GM12864 (cell line): ENCODE results near the gene AK8.

Experiments
- DNase-seq: peaks from one replicate; pipeline ENCODE4 v3.0.0-alpha.2; 2011; ENCODE audit warnings: low read depth
- H3K4me3 ChIP-seq: 2 replicates; pipeline ENCODE4 v1.5.1; 2011; ENCODE audit warnings: mild to moderate bottlenecking, low read depth, low read length, control low read depth
- TF ChIP-seq, protein P1 (sequence below): IDR thresholded peaks from 2 replicates; pipeline ENCODE4 v1.5.1; 2011; ENCODE audit warnings: low read depth, mild to moderate bottlenecking, moderate library complexity, low read length, control low read depth, inconsistent platforms; ENCODE audit errors: missing control alignments

The AK8 gene

GRCh38 chr9:132880324-132880661, 2.2 kb upstream of the AK8 start:
- no peak overlapping the region for H3K4me3 ChIP-seq
- TF ChIP-seq, protein P1, sequence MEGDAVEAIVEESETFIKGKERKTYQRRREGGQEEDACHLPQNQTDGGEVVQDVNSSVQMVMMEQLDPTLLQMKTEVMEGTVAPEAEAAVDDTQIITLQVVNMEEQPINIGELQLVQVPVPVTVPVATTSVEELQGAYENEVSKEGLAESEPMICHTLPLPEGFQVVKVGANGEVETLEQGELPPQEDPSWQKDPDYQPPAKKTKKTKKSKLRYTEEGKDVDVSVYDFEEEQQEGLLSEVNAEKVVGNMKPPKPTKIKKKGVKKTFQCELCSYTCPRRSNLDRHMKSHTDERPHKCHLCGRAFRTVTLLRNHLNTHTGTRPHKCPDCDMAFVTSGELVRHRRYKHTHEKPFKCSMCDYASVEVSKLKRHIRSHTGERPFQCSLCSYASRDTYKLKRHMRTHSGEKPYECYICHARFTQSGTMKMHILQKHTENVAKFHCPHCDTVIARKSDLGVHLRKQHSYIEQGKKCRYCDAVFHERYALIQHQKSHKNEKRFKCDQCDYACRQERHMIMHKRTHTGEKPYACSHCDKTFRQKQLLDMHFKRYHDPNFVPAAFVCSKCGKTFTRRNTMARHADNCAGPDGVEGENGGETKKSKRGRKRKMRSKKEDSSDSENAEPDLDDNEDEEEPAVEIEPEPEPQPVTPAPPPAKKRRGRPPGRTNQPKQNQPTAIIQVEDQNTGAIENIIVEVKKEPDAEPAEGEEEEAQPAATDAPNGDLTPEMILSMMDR = no peak
- DNase-seq = no peak

- no peak for DNase-seq
- H3K4me3 ChIP-seq = no peak overlapping the region
- TF ChIP-seq, protein P1 = no peak
Observed at GRCh38 chr9:132879457-132880323, 1.6 kb upstream of the AK8 start.

DNA sequence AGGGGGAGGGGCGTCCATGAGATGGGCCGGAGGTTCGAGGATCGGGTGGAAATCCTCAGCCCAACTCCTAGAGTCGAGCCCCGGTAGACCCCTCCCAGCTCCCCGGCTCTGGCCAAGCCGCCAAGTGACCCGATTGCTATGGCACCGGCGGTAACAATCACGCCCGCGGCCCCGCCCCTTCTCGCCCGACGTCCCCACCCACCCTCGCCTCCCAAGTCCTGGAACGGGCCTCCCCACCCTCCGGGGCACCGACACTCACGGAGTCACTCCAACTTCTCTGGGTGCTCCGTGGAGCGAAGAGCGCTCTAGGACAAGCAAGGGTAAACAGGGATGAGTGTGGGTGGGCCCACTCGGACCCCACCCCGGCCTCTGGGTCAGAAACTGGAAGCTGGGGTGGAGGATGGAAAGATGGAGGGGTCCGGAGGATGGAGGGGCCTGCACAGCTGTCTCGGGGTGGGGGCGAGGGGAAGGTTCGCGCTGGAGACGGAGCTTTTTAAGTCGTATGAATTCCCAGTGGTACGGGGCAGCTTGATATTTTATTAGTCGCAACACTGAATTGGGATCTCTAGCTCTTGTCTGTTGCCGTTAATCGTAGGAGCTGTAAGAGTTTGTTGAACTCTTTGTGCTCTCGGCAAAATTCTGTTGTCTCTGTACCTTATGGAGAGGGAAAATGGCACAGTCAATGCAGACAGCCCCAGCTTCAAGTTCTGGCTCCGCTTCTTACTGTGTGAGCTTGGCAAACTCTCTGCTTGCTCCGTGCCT, 792 bp upstream of the AK8 start, which contains the start of gene SPACA9:
SPACA9 (plus strand) TSS at position 204 of the 762 bp plus-strand sequence. CDS start 5,050 bp downstream, outside the sequence.
- TF ChIP-seq, protein P1 = no peak
- H3K4me3 ChIP-seq = peak within 1 kb of the TSS; percentile 94
- DNase-seq = no peak

- DNase-seq = no peak
- TF ChIP-seq, protein P1 = no peak
- peak overlapping the region; percentile 94 for H3K4me3 ChIP-seq
Observed at GRCh38 chr9:132877458-132877823, 643 bp downstream of the AK8 start.

DNA sequence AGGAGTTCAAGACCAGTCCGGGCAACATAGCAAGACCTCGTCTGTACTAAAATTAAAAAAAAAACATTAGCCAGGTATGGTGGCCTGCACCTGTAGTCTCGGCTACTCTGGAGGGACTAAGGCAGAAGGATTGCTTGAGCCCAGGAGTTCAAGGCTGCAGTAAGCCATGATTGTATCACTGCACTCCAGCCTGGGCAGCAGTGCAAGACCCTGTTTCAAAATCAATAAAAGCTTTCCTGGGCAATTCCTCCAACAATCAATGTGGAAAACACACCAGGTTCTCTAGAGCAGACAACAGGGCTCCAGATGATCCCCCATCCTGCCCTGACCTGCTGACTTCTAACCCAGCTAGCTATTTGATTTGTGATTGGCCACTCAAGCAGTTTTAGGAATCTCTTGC, 1.2 kb downstream of the AK8 start:
- no peak for DNase-seq
- TF ChIP-seq, protein P1 = no peak
- no peak overlapping the region for H3K4me3 ChIP-seq

DNA sequence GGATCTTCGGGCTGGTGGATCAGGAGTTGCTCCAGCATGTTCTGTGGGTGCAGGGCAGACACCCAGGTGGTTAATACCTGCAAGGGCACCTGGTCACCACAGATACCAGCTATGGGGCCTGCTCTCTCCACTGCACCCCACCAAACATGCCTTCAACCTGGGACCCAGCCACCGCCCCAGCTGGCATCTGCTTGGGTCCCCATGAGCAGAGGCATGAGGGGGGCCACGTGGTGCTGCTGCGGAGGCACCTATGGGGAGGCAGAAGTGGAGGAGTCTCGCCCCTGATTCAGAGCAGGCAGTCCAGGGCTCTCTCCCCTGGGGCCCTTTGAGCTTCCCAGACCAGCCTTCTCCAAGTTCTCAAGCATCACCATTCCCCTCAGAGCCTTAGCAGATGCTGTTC, 2.9 kb downstream of the AK8 start:
- TF ChIP-seq, protein P1 = no peak
- H3K4me3 ChIP-seq = no peak overlapping the region
- DNase-seq = no peak
